HG03095 (cell line): Measurements from ENCODE around the gene ASPHD2.
"Not testable (repeated sequence)": the region's sequence is repeated elsewhere in the genome, so short reads cannot be mapped to it uniquely, and the experiment has no call there.

Source experiments
- ATAC-seq: cut with Tn5 transposase; IDR thresholded peaks from one replicate; pipeline ENCODE4 v1.9.1; 2021; ENCODE audit warnings: moderate library complexity; ENCODE audit not compliant: unreplicated experiment

ASPHD2 gene, protein sequence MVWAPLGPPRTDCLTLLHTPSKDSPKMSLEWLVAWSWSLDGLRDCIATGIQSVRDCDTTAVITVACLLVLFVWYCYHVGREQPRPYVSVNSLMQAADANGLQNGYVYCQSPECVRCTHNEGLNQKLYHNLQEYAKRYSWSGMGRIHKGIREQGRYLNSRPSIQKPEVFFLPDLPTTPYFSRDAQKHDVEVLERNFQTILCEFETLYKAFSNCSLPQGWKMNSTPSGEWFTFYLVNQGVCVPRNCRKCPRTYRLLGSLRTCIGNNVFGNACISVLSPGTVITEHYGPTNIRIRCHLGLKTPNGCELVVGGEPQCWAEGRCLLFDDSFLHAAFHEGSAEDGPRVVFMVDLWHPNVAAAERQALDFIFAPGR

GRCh38 chr22:26428515-26429457 lies at the start of gene ASPHD2:
ASPHD2 (plus strand) TSS chr22:26429260; CDS start chr22:26433616, 4,356 bp downstream.
- ATAC-seq, result peak; percentile 60

GRCh38 chr22:26380072-26380830 lies 48.8 kb upstream of the ASPHD2 start:
- no peak for ATAC-seq

- ATAC-seq, result no peak
Measured at GRCh38 chr22:26382782-26383181, 46.3 kb upstream of the ASPHD2 start.

GRCh38 chr22:26383968-26384556 lies 45.0 kb upstream of the ASPHD2 start:
- ATAC-seq, result no peak

GRCh38 chr22:26385164-26385563 lies 43.9 kb upstream of the ASPHD2 start:
- no peak for ATAC-seq

DNA sequence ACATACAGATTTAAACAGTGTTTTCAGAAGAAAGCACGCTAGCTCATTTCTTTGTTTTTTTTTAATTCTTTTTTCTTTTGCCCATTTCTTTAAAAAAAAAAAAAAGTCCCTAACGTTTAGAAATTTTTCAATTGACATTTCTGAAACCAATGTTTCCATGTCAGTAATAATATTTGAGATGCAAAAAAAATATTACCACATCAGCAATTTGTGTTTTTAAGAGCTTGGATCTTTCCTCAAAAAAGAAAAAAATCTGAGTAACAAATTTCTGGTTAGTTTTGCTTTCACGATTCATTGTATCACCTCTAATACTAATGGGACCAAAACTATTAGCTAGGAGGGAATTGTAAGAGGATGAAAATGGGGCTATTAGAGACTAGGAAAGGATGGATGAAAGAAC lies 39.9 kb upstream of the ASPHD2 start:
- ATAC-seq, result no peak

DNA sequence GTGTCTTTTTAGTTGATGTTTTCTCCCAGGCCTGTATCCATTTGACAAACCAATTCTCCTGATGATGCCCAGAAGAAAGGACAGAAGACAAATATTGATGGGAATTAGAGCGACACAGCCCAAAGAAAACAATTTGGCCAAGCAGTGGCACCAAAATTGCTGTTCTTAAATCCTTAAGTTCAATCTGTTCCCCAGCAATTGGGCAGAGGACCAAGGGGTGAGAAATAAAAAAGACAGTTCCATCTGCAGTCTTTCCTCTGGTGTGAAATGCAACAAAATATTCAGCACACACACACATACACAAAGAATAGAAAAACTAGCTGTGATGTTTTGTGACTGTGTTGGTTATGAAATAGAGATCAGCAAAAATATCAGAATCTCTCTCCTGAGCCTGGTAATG lies 38.0 kb upstream of the ASPHD2 start:
- no peak for ATAC-seq

DNA sequence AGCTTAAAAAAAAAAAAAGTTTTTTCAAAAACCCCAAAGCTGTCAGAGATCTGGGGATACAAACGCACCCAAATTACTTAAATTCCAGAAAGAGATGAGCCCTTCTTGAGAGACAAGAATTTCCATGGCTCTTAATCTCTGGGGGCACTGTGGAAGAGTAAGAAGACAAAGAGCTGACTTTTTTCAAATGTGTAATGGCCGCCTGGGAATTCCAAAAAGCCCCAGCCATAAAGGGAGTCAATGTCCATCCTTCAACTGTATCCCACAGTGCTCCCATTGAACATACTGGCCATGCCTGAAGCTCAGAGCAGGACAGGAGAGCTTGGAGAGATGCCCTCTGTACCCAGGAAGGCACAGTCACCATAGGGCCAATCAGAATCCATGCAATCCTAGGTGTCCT lies 37.4 kb upstream of the ASPHD2 start:
- ATAC-seq, result no peak

DNA sequence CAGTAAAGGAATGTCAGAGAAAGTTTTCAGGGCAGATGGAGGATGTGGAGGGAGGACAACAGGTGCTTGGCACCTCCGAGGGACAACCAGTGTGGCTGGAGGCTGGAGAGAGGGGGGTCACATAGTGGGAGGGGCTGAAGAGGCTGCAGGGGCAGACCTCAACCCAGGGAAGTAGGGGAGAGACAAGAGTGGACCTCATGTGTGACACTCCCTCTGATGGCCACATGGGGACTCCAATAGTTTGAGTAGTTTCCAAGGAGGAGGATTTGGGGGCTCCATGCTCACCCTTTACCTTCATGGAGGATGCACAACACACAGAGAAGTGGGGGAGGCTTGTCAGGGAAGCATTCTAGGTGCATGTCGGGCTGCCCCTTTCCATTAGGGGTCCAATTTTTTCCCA lies 35.1 kb upstream of the ASPHD2 start:
- ATAC-seq, result no peak

DNA sequence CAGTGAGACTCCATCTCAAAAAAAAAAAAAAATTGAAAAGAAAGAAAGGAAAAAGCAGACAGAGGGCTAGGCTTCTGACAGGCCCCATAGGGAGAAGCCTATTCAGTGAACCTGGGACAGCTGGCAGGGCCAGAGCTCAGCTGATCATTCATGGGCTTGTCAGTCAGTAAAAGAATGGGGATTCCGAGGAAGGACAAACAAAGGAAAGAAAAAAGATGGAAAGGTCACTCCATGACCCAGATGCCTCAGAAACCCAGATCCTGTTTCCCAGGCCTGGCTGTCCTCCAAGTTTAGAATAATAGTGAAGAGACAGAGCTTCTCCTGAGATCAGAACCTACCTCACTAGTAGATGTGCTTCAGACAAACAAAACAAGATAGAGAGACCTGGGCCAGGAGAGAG lies 34.3 kb upstream of the ASPHD2 start:
- ATAC-seq, result no peak

DNA sequence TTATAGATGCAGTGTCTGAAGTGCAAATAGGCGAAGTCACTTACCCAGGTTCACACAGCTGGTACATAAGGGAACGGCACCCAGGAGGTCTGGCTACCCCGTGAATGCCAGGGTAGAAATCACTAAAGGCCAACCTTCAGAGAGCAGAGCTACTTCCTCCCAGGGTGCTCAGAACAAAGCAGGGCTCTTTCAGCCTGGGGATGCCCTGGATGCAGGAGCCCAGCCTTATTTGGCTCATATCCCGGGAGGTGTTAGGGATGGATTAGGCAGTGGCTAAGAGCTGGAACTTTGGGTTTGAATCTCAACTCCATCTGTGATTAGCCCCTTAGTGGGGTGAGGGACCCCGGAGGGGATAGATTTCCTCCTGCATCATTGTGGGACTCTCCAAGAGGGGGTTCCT lies 33.1 kb upstream of the ASPHD2 start:
- ATAC-seq, result no peak

GRCh38 chr22:26398741-26399153 lies 30.3 kb upstream of the ASPHD2 start:
- no peak for ATAC-seq

GRCh38 chr22:26399289-26399688 lies 29.8 kb upstream of the ASPHD2 start:
- no peak for ATAC-seq

GRCh38 chr22:26401726-26402125 lies 27.3 kb upstream of the ASPHD2 start:
- no peak for ATAC-seq

GRCh38 chr22:26404851-26405421 lies 24.1 kb upstream of the ASPHD2 start:
- ATAC-seq, result no peak

- ATAC-seq, result no peak
Measured at GRCh38 chr22:26406118-26406517, 22.9 kb upstream of the ASPHD2 start.

DNA sequence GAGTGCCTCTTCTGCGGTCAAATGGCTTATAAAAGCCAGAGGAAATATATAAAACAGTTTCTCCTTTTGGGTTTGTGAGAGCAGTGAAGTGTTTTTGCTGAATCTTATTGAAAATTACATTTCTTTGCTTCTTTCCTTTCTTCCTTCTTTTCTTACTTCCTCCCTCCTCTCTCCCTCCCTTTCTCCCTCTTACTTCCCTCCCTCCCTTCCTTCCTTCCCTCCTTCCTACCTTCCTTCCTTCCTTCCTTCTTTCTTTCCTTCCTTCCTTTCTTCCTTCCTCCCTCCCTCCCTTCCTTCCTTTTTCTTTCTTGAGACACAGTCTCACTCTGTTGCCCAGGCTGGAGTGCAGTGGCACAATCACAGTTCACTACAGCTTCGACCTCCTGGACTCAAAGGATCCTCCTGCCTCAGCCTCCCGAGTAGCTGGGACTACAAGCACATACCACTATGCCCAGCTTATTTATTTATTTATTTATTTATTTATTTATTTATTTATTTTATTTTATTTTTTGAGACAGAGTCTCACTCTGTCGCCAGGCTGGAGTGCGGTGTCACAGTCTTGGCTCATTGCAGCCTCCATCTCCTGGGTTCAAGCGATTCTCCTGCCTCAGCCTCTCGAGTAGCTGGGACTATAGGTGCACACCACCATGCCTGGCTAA lies 20.4 kb upstream of the ASPHD2 start:
- not testable (repeated sequence) for ATAC-seq

DNA sequence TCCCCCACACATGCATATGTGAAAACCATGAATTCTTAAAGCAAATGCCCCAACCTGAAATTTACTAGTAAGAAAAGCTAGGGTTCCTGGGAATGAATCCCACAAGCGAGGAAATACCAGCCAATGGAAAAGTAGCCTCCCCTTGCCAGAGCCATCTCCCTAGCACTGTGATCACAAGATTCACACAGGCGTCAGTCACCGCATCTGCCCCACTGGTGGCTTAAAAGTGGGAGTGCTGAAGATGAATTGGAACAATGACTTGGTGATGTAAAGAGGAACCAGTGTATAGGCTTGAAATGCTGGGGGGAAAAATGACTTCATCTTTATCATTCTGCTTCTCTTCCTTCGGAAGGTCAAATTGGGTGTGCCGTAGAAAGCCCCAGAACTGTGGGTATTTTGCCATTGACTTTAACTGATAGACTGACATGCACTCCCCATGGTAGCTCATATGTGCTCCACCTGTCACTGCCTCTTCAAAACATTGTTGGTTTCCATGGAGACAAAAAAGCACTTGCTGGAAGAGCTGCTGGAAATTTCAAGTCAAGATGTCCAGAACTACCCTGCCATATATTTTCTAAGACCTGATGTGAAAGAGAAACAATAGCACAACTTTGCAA lies 19.2 kb upstream of the ASPHD2 start:
- no peak for ATAC-seq

DNA sequence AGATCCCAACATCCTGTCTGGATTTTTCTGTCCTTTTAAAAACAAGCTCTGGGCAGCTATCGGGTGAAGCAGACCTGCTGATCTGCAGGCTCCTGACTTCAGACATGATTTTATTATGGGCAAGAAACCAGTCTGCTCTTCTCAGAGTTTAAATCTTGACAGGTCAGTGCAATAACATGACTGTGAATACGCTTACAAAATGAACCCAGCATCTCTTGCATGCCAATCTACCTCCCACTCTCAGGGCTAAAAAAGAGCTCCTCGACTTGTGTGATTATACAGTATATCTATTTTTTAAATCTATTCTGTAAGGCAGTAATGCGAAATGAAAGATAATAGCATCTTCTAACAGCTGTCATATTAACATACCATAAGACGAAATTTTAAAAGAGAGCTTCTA lies 18.7 kb upstream of the ASPHD2 start:
- no peak for ATAC-seq

DNA sequence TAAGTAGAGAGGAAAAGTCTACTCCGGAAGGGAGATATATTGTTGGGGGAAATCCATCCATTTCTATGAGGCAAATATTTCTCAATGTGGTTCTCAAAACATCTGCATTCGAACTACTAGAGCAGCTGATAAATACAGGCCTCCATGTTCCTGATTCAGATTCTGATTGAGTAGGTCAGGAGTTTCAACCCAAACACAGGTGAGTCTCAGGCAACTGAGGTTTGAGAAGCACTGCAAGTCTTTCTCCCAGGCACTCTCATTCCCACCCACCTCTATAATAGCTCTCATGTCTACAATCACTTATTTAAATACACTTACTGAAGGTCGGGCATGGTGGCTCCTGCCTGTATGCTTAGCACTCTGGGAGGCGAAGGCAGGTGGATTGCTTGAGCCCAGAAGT lies 14.7 kb upstream of the ASPHD2 start:
- no peak for ATAC-seq
